22Rv1 (cell line): ENCODE results near the gene CHD2.

ENCODE experiments used
- ZFX ChIP-seq: fragments of 450-650 bp; IDR thresholded peaks from 2 replicates; pipeline ENCODE4 v1.6.1; 2017; ENCODE audit warnings: antibody characterized with exemption, borderline replicate concordance
- TF ChIP-seq, protein P1 (sequence below): fragments of 450-650 bp; IDR thresholded peaks from 2 replicates; pipeline ENCODE4 v1.5.1; 2017; ENCODE audit warnings: mild to moderate bottlenecking

- TF ChIP-seq, protein P1, sequence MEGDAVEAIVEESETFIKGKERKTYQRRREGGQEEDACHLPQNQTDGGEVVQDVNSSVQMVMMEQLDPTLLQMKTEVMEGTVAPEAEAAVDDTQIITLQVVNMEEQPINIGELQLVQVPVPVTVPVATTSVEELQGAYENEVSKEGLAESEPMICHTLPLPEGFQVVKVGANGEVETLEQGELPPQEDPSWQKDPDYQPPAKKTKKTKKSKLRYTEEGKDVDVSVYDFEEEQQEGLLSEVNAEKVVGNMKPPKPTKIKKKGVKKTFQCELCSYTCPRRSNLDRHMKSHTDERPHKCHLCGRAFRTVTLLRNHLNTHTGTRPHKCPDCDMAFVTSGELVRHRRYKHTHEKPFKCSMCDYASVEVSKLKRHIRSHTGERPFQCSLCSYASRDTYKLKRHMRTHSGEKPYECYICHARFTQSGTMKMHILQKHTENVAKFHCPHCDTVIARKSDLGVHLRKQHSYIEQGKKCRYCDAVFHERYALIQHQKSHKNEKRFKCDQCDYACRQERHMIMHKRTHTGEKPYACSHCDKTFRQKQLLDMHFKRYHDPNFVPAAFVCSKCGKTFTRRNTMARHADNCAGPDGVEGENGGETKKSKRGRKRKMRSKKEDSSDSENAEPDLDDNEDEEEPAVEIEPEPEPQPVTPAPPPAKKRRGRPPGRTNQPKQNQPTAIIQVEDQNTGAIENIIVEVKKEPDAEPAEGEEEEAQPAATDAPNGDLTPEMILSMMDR, result no peak
- TF ChIP-seq ZFX, result no peak
Measured at GRCh38 chr15:93066834-93067648, 166.9 kb downstream of the CHD2 start.
